ENCODE data around the gene SMAD3. TPM values are rescaled to one million over a fixed set of nuclear protein-coding genes. Genes with fewer than 3 reads are reported as not detected.

SMAD3 gene
- total RNA-seq, 4 donors from 2014 or later, result 25.3 to 54.2 (median 40.0) TPM

- TF ChIP-seq CTCF (IDR thresholded peaks at IDR 0.05; ENCODE audit: low read depth), result no peak
Observed at GRCh38 chr15:67127965-67128364, 62.6 kb downstream of the SMAD3 start.

- TF ChIP-seq CTCF (IDR thresholded peaks at IDR 0.05; ENCODE audit: low read depth), result no peak
Observed at GRCh38 chr15:67130166-67130565, 64.8 kb downstream of the SMAD3 start.

GRCh38 chr15:67130673-67131601, 65.5 kb downstream of the SMAD3 start:
- TF ChIP-seq CTCF (IDR thresholded peaks at IDR 0.05; ENCODE audit: low read depth), result no peak

GRCh38 chr15:67132276-67132675, 66.9 kb downstream of the SMAD3 start:
- TF ChIP-seq CTCF (IDR thresholded peaks at IDR 0.05; ENCODE audit: low read depth), result no peak

GRCh38 chr15:67133026-67133425, 67.6 kb downstream of the SMAD3 start:
- TF ChIP-seq CTCF (IDR thresholded peaks at IDR 0.05; ENCODE audit: low read depth), result no peak

- TF ChIP-seq CTCF (IDR thresholded peaks at IDR 0.05; ENCODE audit: low read depth), result no peak
Observed at GRCh38 chr15:67133738-67134066, 68.3 kb downstream of the SMAD3 start.

GRCh38 chr15:67134067-67134838, 68.9 kb downstream of the SMAD3 start:
- no peak for TF ChIP-seq CTCF (IDR thresholded peaks at IDR 0.05; ENCODE audit: low read depth)

Measured in subcutaneous adipose tissue (tissue), 4 donors.